HepG2 (cell line): Measurements from ENCODE around the gene PSEN1. TPM values are rescaled to one million over a fixed set of nuclear protein-coding genes. Genes with fewer than 3 reads are reported as not detected.

ENCODE experiments used
- ATAC-seq: fragments of 200-7000 bp; cut with Tn5 transposase; 3 replicates; pipeline ENCODE4 v1.9.1; 2020; ENCODE audit warnings: mild to moderate bottlenecking, moderate library complexity
- BruUV-seq: library from RNA; stranded (reverse); fragments of 400-500 nt; replicated peaks from 2 replicates; lab custom pipeline; 2021; lab: Mats Ljungman, UMichigan
- CTCF ChIA-PET: fragments of 300-600 bp; formaldehyde crosslinking; extraction: SDS; loops from one replicate; lab custom pipeline; 2021; ENCODE audit warnings: low total read pairs, inconsistent platforms, low intra/inter-chr PET ratio; lab: Yijun Ruan, JAX
- POLR2A ChIA-PET: fragments of 350-600 bp; sonication (Branson Sonifier 250); formaldehyde crosslinking; loops from one replicate; lab custom pipeline; 2020; ENCODE audit warnings: antibody characterized with exemption, inconsistent platforms; lab: Yijun Ruan, JAX
- DNase-seq: peaks from one replicate; pipeline ENCODE4 v3.0.0-alpha.2; 2015; ENCODE audit warnings: low spot score
- FAIRE-seq: peaks from 3 replicates; lab custom pipeline; 2011; peaks lifted over from hg19 to GRCh38; lab: Jason Lieb, UNC
- H2AFZ ChIP-seq: one replicate; pipeline ENCODE4 v1.6.1; 2011; ENCODE audit warnings: low read length, inconsistent platforms
- H3K27ac ChIP-seq: fragments of 300-600 bp; 3 replicates; pipeline ENCODE4 v1.8.0; 2011; ENCODE audit warnings: mixed run types, mild to moderate bottlenecking, mixed read lengths, low read length, inconsistent platforms; ENCODE audit not compliant: insufficient read depth; ENCODE audit errors: extremely low read length
- H3K27me3 ChIP-seq, 2 experiments: fragments of 200-600 bp in 1 of 2; 2 replicates in 1 of 2; 3 replicates in 1 of 2; pipeline versions ENCODE4 v1.6.0 to v1.8.0; 2011; ENCODE audit warnings: low read length in 2 of 2, mild to moderate bottlenecking in 2 of 2, moderate library complexity in 2 of 2, inconsistent platforms in 1 of 2; ENCODE audit not compliant: insufficient read depth in 2 of 2, control insufficient read depth in 1 of 2
- H3K36me3 ChIP-seq, 2 experiments: fragments of 200-600 bp in 1 of 2; replicated peaks in 1 of 2; 2 replicates in 1 of 2; 3 replicates in 1 of 2; pipeline versions ENCODE4 v1.5.1 to v1.8.0; 2011; ENCODE audit warnings: low read length in 2 of 2, inconsistent platforms in 1 of 2; ENCODE audit not compliant: insufficient read depth in 2 of 2, control insufficient read depth in 1 of 2
- H3K4me1 ChIP-seq: 2 replicates; pipeline ENCODE4 v1.5.1; 2012; ENCODE audit warnings: low read length, inconsistent platforms; ENCODE audit not compliant: insufficient read depth
- H3K4me2 ChIP-seq: 2 replicates; pipeline ENCODE4 v1.6.0; 2011; ENCODE audit warnings: low read depth, low read length, inconsistent platforms
- H3K4me3 ChIP-seq, 3 experiments: fragments of 200-600 bp in 1 of 3; sonication (generic), shearing (Covaris generic) in 1 of 3; replicated peaks in 1 of 3; 2 replicates each; pipeline ENCODE4 v1.5.1; 2011 to 2016; ENCODE audit warnings: low read length in 3 of 3, inconsistent platforms in 2 of 3, low read depth in 2 of 3, mild to moderate bottlenecking in 2 of 3, control low read depth in 1 of 3, mixed read lengths in 1 of 3; ENCODE audit not compliant: insufficient read depth in 1 of 3
- H3K79me2 ChIP-seq: one replicate; pipeline ENCODE4 v1.6.1; 2011; ENCODE audit warnings: low read length, inconsistent platforms; ENCODE audit not compliant: insufficient read depth
- H3K9ac ChIP-seq: 2 replicates; pipeline ENCODE4 v1.6.0; 2011; ENCODE audit warnings: mild to moderate bottlenecking, low read depth, low read length, inconsistent platforms; ENCODE audit not compliant: insufficient read depth
- H3K9me3 ChIP-seq: 2 replicates; pipeline ENCODE4 v1.5.1; 2012; ENCODE audit warnings: mild to moderate bottlenecking, low read length
- H4K20me1 ChIP-seq: 2 replicates; pipeline ENCODE4 v1.6.0; 2011; ENCODE audit warnings: inconsistent platforms, mild to moderate bottlenecking, low read length, moderate library complexity; ENCODE audit not compliant: insufficient read depth
- AGO1 ChIP-seq: fragments of 200-400 bp; formaldehyde crosslinking; IDR thresholded peaks from 2 replicates; pipeline ENCODE4 v1.6.1; 2017; ENCODE audit warnings: mild to moderate bottlenecking, low read depth, low read length, moderate library complexity; ENCODE audit not compliant: poor library complexity, severe bottlenecking
- MYNN ChIP-seq: sonication (generic); formaldehyde crosslinking; IDR thresholded peaks from 2 replicates; pipeline ENCODE4 v1.4.0; 2020; ENCODE audit warnings: mild to moderate bottlenecking, low read depth, missing genetic modification reagents
- PCBP2 ChIP-seq: fragments of 200-400 bp; formaldehyde crosslinking; optimal IDR thresholded peaks from 2 replicates; pipeline ENCODE3; 2018; ENCODE audit warnings: low read length, low read depth; ENCODE audit not compliant: poor library complexity, severe bottlenecking
- SNAI1 ChIP-seq: sonication (generic); formaldehyde crosslinking; IDR thresholded peaks from 2 replicates; pipeline ENCODE4 v1.5.0; 2020; ENCODE audit warnings: mild to moderate bottlenecking, missing genetic modification reagents, borderline replicate concordance
- ZNF10 ChIP-seq: sonication (generic); formaldehyde crosslinking; IDR thresholded peaks from 2 replicates; pipeline ENCODE4 v1.4.0; 2020; ENCODE audit warnings: mild to moderate bottlenecking, low read depth, missing genetic modification reagents, borderline replicate concordance
- ZNF264 ChIP-seq: sonication (generic); formaldehyde crosslinking; IDR thresholded peaks from 2 replicates; pipeline ENCODE4 v1.4.0; 2020; ENCODE audit warnings: missing genetic modification reagents
- ZNF451 ChIP-seq: sonication (generic); formaldehyde crosslinking; IDR thresholded peaks from 2 replicates; pipeline ENCODE4 v1.5.0; 2020; ENCODE audit warnings: mild to moderate bottlenecking, missing genetic modification reagents
- WGBS: methylation state at CpG from one replicate; pipeline ENCODE4 v1.1.6; 2017; ENCODE audit warnings: low lambda C conversion rate; 5-methylcytosine and 5-hydroxymethylcytosine counted together
- in situ Hi-C: cut with HindIII; loops from 2 replicates; pipeline ENCODE4 v1.10.0; 2017; ENCODE audit warnings: low pct_unique_long_range_greater_than_20kb; ENCODE audit not compliant: extremely low pct_ligation_motif_present
- intact Hi-C: fragments of 100-400 bp; cut with micrococcal nuclease; formaldehyde crosslinking; loops from one replicate; pipeline ENCODE4 v1.10.0; 2022; ENCODE audit not compliant: unreplicated experiment
- polyA plus RNA-seq, 8 experiments: library from polyadenylated mRNA; depleted of rRNA in 3 of 8; stranded (reverse) in 7 of 8; unstranded in 1 of 8; fragments of >200 nt; fragmentation: Illumina TruSeq in 4 of 8; extraction: Trizol in 4 of 8; gene quantifications; 2 replicates each; pipeline versions ENCODE4 v1.2.1 to v1.2.3, GENCODE V29; 2011 to 2016; ENCODE audit warnings: low read depth in 4 of 8, missing spikeins in 1 of 8, mixed read lengths in 1 of 8; ENCODE audit not compliant: insufficient read depth in 1 of 8
- total RNA-seq, 5 experiments: library from RNA; depleted of rRNA; stranded (reverse); fragments of >200 nt; fragmentation: Illumina TruSeq; extraction: Trizol; gene quantifications; 2 replicates each; pipeline ENCODE4 v1.2.3, GENCODE V29; 2016; ENCODE audit warnings: low read depth in 1 of 5
- TF ChIP-seq, protein P1 (sequence below): sonication (generic); formaldehyde crosslinking; IDR thresholded peaks from 2 replicates; pipeline ENCODE4 v1.9.0; 2022; ENCODE audit warnings: low read depth, missing genetic modification reagents
- TF ChIP-seq, protein P2 (sequence below): sonication (generic); formaldehyde crosslinking; IDR thresholded peaks from 2 replicates; pipeline ENCODE4 v1.5.0; 2020; ENCODE audit warnings: missing genetic modification reagents
- TF ChIP-seq, protein P3 (sequence below): sonication (generic); formaldehyde crosslinking; IDR thresholded peaks from 2 replicates; pipeline ENCODE4 v1.8.1; 2023; ENCODE audit warnings: mild to moderate bottlenecking, missing genetic modification reagents
- TF ChIP-seq, protein P4 (sequence below): IDR thresholded peaks from 2 replicates; pipeline ENCODE4 v1.6.1; 2016; ENCODE audit warnings: low read depth, control low read depth
- TF ChIP-seq, protein P5 (sequence below): sonication (generic); formaldehyde crosslinking; IDR thresholded peaks from 2 replicates; pipeline ENCODE4 v1.5.1; 2020; ENCODE audit warnings: mild to moderate bottlenecking, missing genetic modification reagents, borderline replicate concordance

The PSEN1 gene
- total and polyA plus RNA-seq, 2 of the 13 experiments (the other 11 are each of a cell fraction or from before 2014, with no cell fraction given), result 12.5 to 26.6 TPM

DNA sequence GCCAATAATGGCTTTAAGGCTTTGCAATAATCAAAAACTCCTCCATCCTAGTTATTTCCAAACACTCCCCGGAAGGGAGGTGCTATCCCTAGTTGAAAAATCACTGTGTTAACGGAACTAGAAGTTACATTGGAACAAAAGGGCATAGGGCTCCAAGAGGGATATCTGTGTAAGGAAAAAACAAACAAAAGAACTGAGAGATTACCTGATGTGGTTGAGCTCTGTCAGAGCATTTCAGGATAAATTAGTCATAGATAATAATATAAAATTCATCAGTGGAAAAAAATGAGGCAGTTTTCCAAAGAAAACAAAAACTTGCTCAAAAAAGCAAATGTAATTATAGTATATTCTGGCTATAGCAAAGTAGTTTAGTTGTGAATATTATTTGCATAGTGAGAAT, 73.6 kb downstream of the PSEN1 start:
- Histone ChIP-seq H3K27me3 (no peaks in the 10 kb centered on the region), H3K4me1 (peaks cover 8% of the 10 kb centered on the region), H3K9me3 (no peaks in the 10 kb centered on the region), H2AFZ (no peak overlapping the region), H3K27ac (no peak overlapping the region), H4K20me1 (no peaks in the 10 kb centered on the region), H3K4me3 (no peak overlapping the region), H3K36me3 (peaks cover 23 to 48% of the 10 kb centered on the region in 2 experiments; a peak in 4 of 5 replicates), H3K9ac (no peak overlapping the region), H3K79me2 (no peaks in the 10 kb centered on the region), H3K4me2 (no peak overlapping the region)
- in situ Hi-C loops, result no loop called here
- FAIRE-seq (no peak), ATAC-seq (no peak), DNase-seq (no peak)
- intact Hi-C loops, result no loop called here
- BruUV-seq, result no TSS peak
- POLR2A ChIA-PET, result no interaction called here
- WGBS, result 82% methylated on average over 2 of the region's 2 CpGs
- CTCF ChIA-PET, result no interaction called here
- TF ChIP-seq, protein P1, sequence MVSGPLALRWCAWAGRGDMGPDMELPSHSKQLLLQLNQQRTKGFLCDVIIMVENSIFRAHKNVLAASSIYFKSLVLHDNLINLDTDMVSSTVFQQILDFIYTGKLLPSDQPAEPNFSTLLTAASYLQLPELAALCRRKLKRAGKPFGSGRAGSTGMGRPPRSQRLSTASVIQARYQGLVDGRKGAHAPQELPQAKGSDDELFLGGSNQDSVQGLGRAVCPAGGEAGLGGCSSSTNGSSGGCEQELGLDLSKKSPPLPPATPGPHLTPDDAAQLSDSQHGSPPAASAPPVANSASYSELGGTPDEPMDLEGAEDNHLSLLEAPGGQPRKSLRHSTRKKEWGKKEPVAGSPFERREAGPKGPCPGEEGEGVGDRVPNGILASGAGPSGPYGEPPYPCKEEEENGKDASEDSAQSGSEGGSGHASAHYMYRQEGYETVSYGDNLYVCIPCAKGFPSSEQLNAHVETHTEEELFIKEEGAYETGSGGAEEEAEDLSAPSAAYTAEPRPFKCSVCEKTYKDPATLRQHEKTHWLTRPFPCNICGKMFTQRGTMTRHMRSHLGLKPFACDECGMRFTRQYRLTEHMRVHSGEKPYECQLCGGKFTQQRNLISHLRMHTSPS (CRISPR knock-in tag), result no peak
- TF ChIP-seq, protein P2, sequence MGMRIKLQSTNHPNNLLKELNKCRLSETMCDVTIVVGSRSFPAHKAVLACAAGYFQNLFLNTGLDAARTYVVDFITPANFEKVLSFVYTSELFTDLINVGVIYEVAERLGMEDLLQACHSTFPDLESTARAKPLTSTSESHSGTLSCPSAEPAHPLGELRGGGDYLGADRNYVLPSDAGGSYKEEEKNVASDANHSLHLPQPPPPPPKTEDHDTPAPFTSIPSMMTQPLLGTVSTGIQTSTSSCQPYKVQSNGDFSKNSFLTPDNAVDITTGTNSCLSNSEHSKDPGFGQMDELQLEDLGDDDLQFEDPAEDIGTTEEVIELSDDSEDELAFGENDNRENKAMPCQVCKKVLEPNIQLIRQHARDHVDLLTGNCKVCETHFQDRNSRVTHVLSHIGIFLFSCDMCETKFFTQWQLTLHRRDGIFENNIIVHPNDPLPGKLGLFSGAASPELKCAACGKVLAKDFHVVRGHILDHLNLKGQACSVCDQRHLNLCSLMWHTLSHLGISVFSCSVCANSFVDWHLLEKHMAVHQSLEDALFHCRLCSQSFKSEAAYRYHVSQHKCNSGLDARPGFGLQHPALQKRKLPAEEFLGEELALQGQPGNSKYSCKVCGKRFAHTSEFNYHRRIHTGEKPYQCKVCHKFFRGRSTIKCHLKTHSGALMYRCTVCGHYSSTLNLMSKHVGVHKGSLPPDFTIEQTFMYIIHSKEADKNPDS (CRISPR knock-in tag), result no peak
- TF ChIP-seq, protein P3, sequence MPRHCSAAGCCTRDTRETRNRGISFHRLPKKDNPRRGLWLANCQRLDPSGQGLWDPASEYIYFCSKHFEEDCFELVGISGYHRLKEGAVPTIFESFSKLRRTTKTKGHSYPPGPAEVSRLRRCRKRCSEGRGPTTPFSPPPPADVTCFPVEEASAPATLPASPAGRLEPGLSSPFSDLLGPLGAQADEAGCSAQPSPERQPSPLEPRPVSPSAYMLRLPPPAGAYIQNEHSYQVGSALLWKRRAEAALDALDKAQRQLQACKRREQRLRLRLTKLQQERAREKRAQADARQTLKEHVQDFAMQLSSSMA, result no peak
- no peak for TF ChIP-seq ZNF10 (CRISPR knock-in tag)
- no peak for TF ChIP-seq AGO1
- no peak for TF ChIP-seq MYNN
- TF ChIP-seq, protein P4, sequence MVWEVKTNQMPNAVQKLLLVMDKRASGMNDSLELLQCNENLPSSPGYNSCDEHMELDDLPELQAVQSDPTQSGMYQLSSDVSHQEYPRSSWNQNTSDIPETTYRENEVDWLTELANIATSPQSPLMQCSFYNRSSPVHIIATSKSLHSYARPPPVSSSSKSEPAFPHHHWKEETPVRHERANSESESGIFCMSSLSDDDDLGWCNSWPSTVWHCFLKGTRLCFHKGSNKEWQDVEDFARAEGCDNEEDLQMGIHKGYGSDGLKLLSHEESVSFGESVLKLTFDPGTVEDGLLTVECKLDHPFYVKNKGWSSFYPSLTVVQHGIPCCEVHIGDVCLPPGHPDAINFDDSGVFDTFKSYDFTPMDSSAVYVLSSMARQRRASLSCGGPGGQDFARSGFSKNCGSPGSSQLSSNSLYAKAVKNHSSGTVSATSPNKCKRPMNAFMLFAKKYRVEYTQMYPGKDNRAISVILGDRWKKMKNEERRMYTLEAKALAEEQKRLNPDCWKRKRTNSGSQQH (CRISPR knock-in tag), result no peak
- TF ChIP-seq, protein P5, sequence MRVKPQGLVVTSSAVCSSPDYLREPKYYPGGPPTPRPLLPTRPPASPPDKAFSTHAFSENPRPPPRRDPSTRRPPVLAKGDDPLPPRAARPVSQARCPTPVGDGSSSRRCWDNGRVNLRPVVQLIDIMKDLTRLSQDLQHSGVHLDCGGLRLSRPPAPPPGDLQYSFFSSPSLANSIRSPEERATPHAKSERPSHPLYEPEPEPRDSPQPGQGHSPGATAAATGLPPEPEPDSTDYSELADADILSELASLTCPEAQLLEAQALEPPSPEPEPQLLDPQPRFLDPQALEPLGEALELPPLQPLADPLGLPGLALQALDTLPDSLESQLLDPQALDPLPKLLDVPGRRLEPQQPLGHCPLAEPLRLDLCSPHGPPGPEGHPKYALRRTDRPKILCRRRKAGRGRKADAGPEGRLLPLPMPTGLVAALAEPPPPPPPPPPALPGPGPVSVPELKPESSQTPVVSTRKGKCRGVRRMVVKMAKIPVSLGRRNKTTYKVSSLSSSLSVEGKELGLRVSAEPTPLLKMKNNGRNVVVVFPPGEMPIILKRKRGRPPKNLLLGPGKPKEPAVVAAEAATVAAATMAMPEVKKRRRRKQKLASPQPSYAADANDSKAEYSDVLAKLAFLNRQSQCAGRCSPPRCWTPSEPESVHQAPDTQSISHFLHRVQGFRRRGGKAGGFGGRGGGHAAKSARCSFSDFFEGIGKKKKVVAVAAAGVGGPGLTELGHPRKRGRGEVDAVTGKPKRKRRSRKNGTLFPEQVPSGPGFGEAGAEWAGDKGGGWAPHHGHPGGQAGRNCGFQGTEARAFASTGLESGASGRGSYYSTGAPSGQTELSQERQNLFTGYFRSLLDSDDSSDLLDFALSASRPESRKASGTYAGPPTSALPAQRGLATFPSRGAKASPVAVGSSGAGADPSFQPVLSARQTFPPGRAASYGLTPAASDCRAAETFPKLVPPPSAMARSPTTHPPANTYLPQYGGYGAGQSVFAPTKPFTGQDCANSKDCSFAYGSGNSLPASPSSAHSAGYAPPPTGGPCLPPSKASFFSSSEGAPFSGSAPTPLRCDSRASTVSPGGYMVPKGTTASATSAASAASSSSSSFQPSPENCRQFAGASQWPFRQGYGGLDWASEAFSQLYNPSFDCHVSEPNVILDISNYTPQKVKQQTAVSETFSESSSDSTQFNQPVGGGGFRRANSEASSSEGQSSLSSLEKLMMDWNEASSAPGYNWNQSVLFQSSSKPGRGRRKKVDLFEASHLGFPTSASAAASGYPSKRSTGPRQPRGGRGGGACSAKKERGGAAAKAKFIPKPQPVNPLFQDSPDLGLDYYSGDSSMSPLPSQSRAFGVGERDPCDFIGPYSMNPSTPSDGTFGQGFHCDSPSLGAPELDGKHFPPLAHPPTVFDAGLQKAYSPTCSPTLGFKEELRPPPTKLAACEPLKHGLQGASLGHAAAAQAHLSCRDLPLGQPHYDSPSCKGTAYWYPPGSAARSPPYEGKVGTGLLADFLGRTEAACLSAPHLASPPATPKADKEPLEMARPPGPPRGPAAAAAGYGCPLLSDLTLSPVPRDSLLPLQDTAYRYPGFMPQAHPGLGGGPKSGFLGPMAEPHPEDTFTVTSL, result no peak
- TF ChIP-seq ZNF264 (CRISPR knock-in tag), result no peak
- TF ChIP-seq ZNF451 (CRISPR knock-in tag), result no peak
- no peak for TF ChIP-seq PCBP2
- no peak for TF ChIP-seq SNAI1 (CRISPR knock-in tag)
